Measurements from ENCODE around the gene CITED4. TPM values are rescaled to one million over a fixed set of nuclear protein-coding genes. Genes with fewer than 3 reads are reported as not detected.

Gene CITED4
- total RNA-seq, 1 donor from 2014 or later = under 0.01 TPM

GRCh38 chr1:40856116-40856515 is 6.0 kb downstream of the CITED4 start:
- FAIRE-seq (no peak), DNase-seq (ENCODE audit: low spot score in 2 of 2) (no peak)

- FAIRE-seq (no peak), DNase-seq (ENCODE audit: low spot score in 2 of 2) (no peak)
These were observed 6.7 kb downstream of the CITED4 start for GRCh38 chr1:40855513-40855912.

- no peak for FAIRE-seq
These were observed 8.3 kb downstream of the CITED4 start for GRCh38 chr1:40853885-40854170.

GRCh38 chr1:40853113-40853884 is 8.9 kb downstream of the CITED4 start:
- no peak for FAIRE-seq

More at GRCh38 chr1:40853885-40854170, 8.3 kb downstream of the CITED4 start:
- no peak for DNase-seq (ENCODE audit: low spot score in 2 of 2)

GRCh38 chr1:40851643-40852042 is 10.5 kb downstream of the CITED4 start:
- FAIRE-seq (no peak), DNase-seq (ENCODE audit: low spot score in 2 of 2) (no peak)

More at GRCh38 chr1:40853113-40853884, 8.9 kb downstream of the CITED4 start:
- no peak for DNase-seq (ENCODE audit: low spot score in 2 of 2)

GRCh38 chr1:40849801-40850592 is 12.2 kb downstream of the CITED4 start:
- DNase-seq (ENCODE audit: low spot score in 2 of 2) (peak; percentile 56 to 72), FAIRE-seq (no peak)

GRCh38 chr1:40848530-40849189 is 13.5 kb downstream of the CITED4 start:
- FAIRE-seq (no peak), DNase-seq (ENCODE audit: low spot score in 2 of 2) (peak; percentile 45 to 50)

- FAIRE-seq (no peak), DNase-seq (ENCODE audit: low spot score in 2 of 2) (no peak)
These were observed 15.0 kb downstream of the CITED4 start for GRCh38 chr1:40847023-40847745.

GRCh38 chr1:40845895-40846294 is 16.3 kb downstream of the CITED4 start:
- FAIRE-seq = no peak
- no peak for DNase-seq (ENCODE audit: low spot score in 2 of 2)

GRCh38 chr1:40844887-40845878 is 17.0 kb downstream of the CITED4 start:
- FAIRE-seq = no peak
- DNase-seq (ENCODE audit: low spot score in 2 of 2) = no peak

GRCh38 chr1:40844079-40844478 is 18.1 kb downstream of the CITED4 start:
- FAIRE-seq (no peak), DNase-seq (ENCODE audit: low spot score in 2 of 2) (no peak)

- DNase-seq (ENCODE audit: low spot score in 2 of 2) (no peak), FAIRE-seq (no peak)
These were observed 19.5 kb downstream of the CITED4 start for GRCh38 chr1:40842691-40843090.

- FAIRE-seq (no peak), DNase-seq (ENCODE audit: low spot score in 2 of 2) (no peak)
These were observed 20.0 kb downstream of the CITED4 start for GRCh38 chr1:40842207-40842606.

GRCh38 chr1:40841602-40842001 is 20.6 kb downstream of the CITED4 start:
- DNase-seq (ENCODE audit: low spot score in 2 of 2) = no peak
- FAIRE-seq = no peak

- FAIRE-seq (no peak), DNase-seq (ENCODE audit: low spot score in 2 of 2) (no peak)
These were observed 21.4 kb downstream of the CITED4 start for GRCh38 chr1:40840526-40841323.

GRCh38 chr1:40839943-40840335 is 22.2 kb downstream of the CITED4 start:
- no peak for DNase-seq (ENCODE audit: low spot score in 2 of 2)
- FAIRE-seq = no peak

- DNase-seq (ENCODE audit: low spot score in 2 of 2) (no peak), FAIRE-seq (no peak)
These were observed 22.9 kb downstream of the CITED4 start for GRCh38 chr1:40838980-40839942.

All from frontal cortex (tissue), 4 donors.